ENCODE data around the gene NTM.

DNA sequence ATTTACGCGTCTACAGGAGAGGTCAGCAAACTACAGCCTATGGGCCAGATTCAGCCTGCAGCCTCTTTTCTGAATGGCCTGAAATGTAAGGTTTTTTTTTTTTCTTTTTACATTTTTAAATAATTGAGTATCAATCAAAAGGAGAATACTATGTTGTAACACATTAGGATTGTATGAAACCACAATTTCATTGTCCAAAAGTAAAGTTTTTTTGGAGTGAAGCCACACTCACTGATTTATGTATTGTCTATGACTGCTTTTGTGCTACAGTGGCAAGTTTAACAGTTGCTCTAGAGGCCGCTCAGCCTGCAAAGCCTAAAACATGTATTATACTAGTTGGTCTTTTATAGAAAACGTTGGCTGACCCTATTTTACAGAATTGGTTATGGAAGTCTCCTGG is 923.2 kb downstream of the NTM start:
- TF ChIP-seq, protein P1, sequence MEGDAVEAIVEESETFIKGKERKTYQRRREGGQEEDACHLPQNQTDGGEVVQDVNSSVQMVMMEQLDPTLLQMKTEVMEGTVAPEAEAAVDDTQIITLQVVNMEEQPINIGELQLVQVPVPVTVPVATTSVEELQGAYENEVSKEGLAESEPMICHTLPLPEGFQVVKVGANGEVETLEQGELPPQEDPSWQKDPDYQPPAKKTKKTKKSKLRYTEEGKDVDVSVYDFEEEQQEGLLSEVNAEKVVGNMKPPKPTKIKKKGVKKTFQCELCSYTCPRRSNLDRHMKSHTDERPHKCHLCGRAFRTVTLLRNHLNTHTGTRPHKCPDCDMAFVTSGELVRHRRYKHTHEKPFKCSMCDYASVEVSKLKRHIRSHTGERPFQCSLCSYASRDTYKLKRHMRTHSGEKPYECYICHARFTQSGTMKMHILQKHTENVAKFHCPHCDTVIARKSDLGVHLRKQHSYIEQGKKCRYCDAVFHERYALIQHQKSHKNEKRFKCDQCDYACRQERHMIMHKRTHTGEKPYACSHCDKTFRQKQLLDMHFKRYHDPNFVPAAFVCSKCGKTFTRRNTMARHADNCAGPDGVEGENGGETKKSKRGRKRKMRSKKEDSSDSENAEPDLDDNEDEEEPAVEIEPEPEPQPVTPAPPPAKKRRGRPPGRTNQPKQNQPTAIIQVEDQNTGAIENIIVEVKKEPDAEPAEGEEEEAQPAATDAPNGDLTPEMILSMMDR (IDR thresholded peaks at IDR 0.05) = no peak
- no peak for TF ChIP-seq POLR2A (IDR thresholded peaks at IDR 0.05)
